Activated T-cell treated with anti-CD3 and anti-CD28 coated beads for 24 hours (primary cell): Measurements from ENCODE around the gene CTSH.

Source experiments
- DNase-seq: peaks from one replicate; pipeline ENCODE4 v3.0.0-alpha.2; 2020; ENCODE audit warnings: low read depth

The CTSH gene

GRCh38 chr15:78977591-78978347 lies 32.9 kb upstream of the CTSH start:
- no peak for DNase-seq

- DNase-seq, result no peak
These were observed 32.3 kb upstream of the CTSH start for GRCh38 chr15:78977091-78977571.

GRCh38 chr15:78976691-78977090 lies 31.8 kb upstream of the CTSH start:
- DNase-seq, result no peak

GRCh38 chr15:78974272-78974918 lies 29.5 kb upstream of the CTSH start:
- no peak for DNase-seq

DNA sequence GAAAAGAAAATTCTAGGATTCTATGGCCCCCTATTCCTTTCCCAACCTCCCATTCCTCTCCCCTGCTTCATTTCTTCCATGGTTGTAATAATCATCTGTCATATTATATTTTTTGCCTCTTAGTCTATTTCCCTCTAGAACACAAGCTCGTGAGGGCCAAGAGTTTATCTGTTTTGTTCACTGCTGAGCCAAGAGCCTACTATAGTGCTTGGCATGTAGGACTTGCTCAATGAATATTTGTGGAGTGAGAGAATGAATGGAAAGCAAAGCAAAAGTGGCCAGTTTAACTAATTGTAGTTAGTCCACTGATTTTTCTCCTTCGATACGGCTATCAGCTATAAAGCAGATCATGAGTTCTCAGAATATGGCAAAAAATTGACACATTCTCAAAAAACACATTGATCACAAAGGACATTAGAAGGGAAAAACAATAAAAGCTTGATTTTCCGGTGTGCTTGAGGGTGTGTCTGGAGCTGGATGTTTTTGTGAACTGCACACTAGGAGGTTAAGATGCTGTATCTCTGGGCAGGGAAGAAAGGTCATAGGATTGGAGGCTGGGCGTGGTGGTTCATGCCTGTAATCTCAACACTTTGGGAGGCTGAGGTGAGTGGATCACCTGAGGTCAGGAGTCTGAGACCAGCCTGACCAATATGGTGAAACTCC lies 25.0 kb upstream of the CTSH start:
- DNase-seq, result no peak

DNA sequence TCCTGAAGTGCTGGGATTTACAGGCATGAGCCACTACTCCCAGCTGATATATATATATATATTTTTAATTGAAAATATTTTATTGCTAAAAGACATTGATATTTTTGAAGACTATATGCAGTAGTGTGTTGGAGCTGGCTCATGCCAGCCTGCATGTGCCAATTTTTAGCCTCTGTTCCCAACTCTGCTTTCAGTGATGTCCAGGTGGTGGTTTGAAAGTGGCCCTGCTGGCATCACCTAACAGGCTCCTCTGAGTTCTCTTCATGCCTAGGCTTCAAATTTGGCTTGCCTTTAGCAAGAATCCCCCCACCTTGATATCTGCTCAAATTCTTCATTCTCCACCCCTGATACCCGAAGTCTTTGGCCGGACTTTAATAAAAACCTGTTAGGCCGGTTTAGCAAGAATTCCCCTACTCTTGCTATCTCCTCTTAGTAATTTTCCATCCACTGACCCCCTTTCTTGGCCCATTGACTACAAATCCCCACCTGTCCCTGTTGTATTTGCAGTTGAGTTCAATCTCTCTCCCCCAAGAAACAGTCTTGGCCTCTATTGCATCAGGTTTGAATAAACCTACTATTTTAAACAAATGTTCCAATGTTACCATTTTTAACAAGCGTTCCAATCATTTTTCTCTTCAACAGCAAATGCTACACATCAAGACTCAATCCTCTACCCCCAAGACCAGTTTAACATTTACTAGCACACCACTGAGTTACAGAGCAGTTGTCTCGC lies 23.9 kb upstream of the CTSH start:
- DNase-seq, result no peak

GRCh38 chr15:78968114-78968513 lies 23.3 kb upstream of the CTSH start:
- no peak for DNase-seq

DNA sequence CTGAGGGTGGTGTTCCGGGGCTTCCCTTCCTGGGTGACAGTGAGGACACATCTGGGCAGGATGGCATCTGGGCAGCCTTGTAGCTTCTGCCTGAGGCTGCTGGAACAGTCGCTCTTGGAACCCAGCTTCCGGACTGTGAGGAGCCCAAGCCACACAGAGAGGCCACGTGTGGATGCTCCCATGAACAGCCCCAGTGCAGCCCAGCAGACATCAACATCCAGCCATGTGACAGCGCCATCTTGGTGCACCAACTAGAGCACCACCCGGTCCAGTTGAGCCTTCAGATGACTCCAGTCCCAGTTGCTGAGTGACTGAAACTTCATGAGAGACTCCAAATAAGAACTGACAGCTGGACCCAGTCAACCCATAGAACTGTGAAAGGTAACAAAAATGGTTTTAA lies 15.5 kb upstream of the CTSH start:
- no peak for DNase-seq

- DNase-seq, result no peak
These were observed 14.5 kb upstream of the CTSH start for GRCh38 chr15:78959360-78959759.

- DNase-seq, result no peak
These were observed 12.7 kb upstream of the CTSH start for GRCh38 chr15:78957416-78958093.

- no peak for DNase-seq
These were observed 12.1 kb upstream of the CTSH start for GRCh38 chr15:78956937-78957336.

DNA sequence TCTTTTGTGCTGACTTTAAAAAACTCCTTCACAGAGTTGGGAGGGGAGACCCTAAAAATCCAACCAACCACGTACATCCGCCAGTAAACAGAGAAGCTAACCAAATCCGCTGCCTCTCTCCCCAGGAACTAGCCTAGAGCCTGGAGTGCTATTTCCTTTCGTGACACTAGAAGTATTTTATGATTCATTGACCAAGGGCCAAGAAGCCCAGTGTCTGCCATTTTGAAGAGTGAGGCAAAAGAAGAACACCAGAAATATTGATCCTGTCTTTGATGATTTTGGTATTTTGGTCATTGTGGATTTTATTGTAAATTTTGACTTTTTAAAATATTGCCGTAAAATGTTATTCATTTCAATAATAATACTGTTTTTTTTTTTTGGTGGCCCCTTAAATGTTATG lies 10.5 kb upstream of the CTSH start:
- DNase-seq, result no peak

DNA sequence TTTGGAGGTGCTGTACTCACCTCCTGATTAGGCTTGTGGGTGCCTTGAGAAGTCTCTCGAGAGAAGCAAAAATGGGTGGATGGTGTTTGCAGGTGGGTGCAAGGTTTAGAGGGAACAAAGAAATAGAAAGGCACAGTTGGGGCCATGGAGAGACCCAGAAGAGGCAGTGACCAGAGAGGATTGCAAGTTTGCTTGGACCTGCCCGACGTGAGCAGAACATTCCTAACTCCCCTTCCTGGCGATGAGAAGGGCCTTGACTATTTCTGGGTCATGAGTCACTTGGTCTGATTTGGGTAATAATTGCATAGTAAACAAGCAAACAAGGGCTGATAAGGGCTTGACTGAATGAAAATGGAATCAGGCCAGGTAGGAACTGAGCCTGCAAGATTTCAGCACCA lies 7.0 kb upstream of the CTSH start:
- no peak for DNase-seq

DNA sequence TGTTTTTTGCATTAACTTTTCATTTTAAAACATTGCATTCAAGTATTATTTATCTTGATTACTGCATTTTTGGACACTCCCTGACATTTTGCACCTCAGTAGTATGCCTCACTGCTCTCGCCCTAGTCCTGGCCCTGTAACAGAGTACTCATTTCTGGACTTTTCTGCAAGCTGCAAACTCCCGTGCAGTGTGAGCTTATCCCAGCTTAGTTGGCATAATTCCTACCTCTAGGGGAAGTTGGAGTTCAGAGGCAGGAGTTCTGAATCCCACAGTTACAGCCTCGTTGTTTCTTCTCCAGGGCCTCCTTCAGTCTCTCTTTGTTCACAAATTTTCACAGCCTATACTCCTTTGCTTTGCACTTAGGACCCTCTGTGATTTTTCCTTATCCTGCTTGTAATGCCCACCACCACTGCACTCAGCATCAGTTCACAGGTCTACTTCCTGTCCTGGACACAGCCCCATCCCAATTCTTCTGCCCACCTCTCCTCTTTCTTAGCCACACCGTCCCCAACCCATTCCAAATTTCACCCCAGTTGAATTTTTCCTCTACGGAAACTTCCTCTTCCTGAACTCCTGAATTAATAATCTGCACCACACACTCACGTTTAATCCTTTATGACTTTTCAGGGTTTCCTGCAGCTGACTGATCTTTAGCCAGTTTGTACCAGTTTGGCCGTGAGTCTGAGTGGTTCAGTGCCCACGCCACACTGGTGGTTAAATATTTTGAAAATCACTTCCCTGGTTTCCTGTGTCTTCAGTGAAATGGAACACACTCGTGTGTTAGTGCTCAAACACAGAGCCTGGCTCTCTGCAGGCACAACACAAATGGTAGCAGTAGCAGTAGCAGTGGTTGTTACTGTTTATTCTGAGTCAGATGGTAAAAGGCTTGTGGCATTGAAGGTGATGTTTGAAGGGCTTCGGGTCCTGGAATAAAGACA lies 6.3 kb upstream of the CTSH start:
- no peak for DNase-seq

GRCh38 chr15:78950343-78950742 lies 5.5 kb upstream of the CTSH start:
- no peak for DNase-seq

DNA sequence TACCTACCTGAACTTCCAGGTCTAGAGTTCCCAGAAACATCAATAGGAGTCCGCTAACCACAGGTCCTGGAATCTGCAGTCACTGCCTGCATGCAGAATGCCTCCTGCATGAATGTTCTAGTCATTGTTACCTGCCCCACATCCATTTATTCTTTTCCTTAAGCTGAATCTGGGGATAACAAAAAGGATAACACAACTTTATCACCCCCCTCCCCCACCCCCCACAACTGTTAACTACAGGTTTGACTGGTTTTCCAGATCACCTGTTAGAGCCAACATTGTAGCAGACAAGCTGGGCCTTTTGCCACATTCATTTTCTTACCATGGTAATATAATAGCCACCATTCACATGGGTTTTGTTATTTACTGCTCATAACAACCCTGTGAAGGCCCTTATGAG lies 4.6 kb upstream of the CTSH start:
- no peak for DNase-seq

DNA sequence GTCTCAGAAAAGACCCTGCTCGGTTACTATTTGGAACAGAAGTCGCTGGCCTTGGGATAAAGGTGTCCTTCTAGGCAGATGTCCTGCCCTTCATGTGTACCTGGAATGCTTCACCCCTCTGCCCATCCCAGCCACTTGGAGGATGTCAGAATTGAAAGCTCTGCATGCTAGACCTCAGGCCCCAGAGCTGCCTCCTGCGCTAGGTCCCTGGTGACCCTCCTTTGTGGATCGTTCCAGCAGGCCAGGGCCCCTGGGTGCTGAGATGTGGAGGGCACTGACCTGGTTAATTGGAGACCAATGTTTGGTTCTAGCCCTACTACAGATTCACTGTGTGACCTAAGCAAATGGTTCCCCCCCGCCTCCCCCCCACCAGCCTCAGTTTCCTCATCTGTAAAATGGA lies 2.7 kb upstream of the CTSH start:
- DNase-seq, result no peak

- no peak for DNase-seq
These were observed 1.6 kb upstream of the CTSH start for GRCh38 chr15:78946493-78946892.

- no peak for DNase-seq
These were observed 632 bp downstream of the CTSH start for GRCh38 chr15:78944202-78944625.

GRCh38 chr15:78943692-78944091 lies 1.2 kb downstream of the CTSH start:
- no peak for DNase-seq

DNA sequence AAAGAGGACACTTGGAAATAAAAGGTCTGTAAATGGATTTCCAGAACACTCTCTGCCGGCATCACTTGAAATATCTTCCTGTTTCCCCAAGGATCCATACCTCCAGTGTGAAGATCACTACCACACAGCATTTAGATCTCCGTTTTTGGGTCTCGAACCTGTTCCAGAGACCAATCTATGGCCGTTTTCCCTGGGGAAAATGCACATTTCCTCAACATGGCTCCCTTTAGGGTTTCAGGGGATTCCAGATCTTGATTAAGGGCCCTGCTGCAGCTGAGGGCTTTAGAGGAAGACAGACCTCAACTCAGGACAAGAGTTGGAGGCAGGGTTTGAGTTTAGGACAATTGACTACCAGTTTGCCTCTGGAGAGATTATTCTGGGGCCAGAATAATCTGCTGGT lies 2.1 kb downstream of the CTSH start:
- DNase-seq, result no peak
